ENCODE measurements around the gene MRPS5. TPM values are rescaled to one million over a fixed set of nuclear protein-coding genes. Genes with fewer than 3 reads are reported as not detected.
"Not testable (repeated sequence)": the region's sequence is repeated elsewhere in the genome, so short reads cannot be mapped to it uniquely, and the experiment has no call there.

MRPS5 gene
- total and polyA plus RNA-seq, 4 donors = 21.7 to 72.9 (median 57.0) TPM

DNA sequence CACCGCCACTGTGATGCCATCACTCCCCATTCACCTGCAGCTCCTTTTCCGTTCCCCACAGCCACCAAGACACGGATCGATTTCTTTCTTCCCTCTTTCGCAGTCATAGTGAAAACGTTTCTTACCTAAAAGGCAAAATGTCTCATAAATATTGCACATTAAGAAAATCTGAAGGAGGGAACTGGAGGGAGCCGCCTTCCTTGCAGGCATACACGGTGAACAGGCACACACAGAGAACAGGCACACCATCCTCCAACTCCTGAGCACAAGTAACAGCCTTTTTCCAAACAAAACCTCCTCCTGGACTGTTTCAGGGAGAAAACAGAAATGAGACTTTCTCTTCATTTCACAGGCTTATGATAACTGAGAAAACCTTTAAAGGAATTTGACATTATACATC, 17.0 kb downstream of the MRPS5 start:
- 94% methylated on average over 8 of the region's 8 CpGs for WGBS
- no peak for DNase-seq (ENCODE audit: low spot score)
- no peaks in the 10 kb centered on the region for H3K27me3 ChIP-seq (ENCODE audit: control insufficient read depth in 4 of 4, insufficient read depth in 4 of 4, low read length in 3 of 4)
- H3K9ac ChIP-seq (ENCODE audit: low read depth in 1 of 2, low read length in 2 of 2) = no peak overlapping the region
- no peak overlapping the region for H3K4me3 ChIP-seq (ENCODE audit: low read depth in 1 of 3, low read length in 3 of 3)
- H3K9me3 ChIP-seq (ENCODE audit: control insufficient read depth in 4 of 4, low read length in 3 of 4) = no peaks in the 10 kb centered on the region
- TF ChIP-seq HNF4A (conservative IDR thresholded peaks at IDR 0.05) = no peak
- TF ChIP-seq FOXA2 (IDR thresholded peaks at IDR 0.05) = no peak
- peaks cover 27 to 93% (median 79%) of the 10 kb centered on the region in 4 donors for H3K36me3 ChIP-seq (ENCODE audit: control insufficient read depth in 4 of 4, insufficient read depth in 3 of 4, low read depth in 1 of 4, low read length in 3 of 4)
- H3K27ac ChIP-seq (ENCODE audit: low read depth in 1 of 2, low read length in 2 of 2) = no peak overlapping the region
- H3K4me1 ChIP-seq (ENCODE audit: control insufficient read depth in 4 of 4, insufficient read depth in 4 of 4, low read length in 3 of 4) = no peaks in the 10 kb centered on the region

DNA sequence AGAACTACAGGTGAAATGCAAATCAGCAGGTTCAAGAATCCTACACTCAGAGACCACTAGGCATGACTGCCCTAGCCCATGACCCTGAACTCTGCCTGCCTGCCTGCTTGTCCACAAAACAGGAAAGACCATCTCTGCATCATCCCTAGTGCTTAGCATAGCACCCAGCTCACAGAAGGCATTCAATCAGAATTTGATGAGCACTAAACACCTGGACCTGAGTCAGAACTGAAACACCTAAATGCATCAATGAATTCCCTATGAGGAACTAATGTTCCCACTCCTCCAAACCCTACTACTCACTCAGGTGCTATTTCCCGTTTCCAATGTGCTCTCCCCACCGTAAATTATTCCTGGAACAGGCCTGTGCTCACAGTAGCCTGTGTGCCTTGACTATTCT, 21.7 kb downstream of the MRPS5 start:
- no peaks in the 10 kb centered on the region for H3K4me1 ChIP-seq (ENCODE audit: control insufficient read depth in 4 of 4, insufficient read depth in 4 of 4, low read length in 3 of 4)
- H3K4me3 ChIP-seq (ENCODE audit: low read depth in 1 of 3, low read length in 3 of 3) = no peak overlapping the region
- no peaks in the 10 kb centered on the region for H3K9me3 ChIP-seq (ENCODE audit: control insufficient read depth in 4 of 4, low read length in 3 of 4)
- H3K27me3 ChIP-seq (ENCODE audit: control insufficient read depth in 4 of 4, insufficient read depth in 4 of 4, low read length in 3 of 4) = no peaks in the 10 kb centered on the region
- no peak overlapping the region for H3K9ac ChIP-seq (ENCODE audit: low read depth in 1 of 2, low read length in 2 of 2)
- no peak for DNase-seq (ENCODE audit: low spot score)
- TF ChIP-seq HNF4A (conservative IDR thresholded peaks at IDR 0.05) (no peak), NR2F2 (IDR thresholded peaks at IDR 0.05) (no peak), EGR1 (IDR thresholded peaks at IDR 0.05; ENCODE audit: low read depth in 2 of 2) (no peak), RAD21 (IDR thresholded peaks at IDR 0.05) (no peak), HNF4G (IDR thresholded peaks at IDR 0.05) (no peak), FOXA2 (IDR thresholded peaks at IDR 0.05) (no peak), GABPA (IDR thresholded peaks at IDR 0.05 in 1 of 2, conservative IDR thresholded peaks at IDR 0.05 in 1 of 2) (no peak), YY1 (IDR thresholded peaks at IDR 0.05) (no peak), TAF1 (conservative IDR thresholded peaks at IDR 0.05) (no peak), RXRA (IDR thresholded peaks at IDR 0.05) (no peak), JUND (IDR thresholded peaks at IDR 0.05) (no peak)
- TF ChIP-seq, protein P1, sequence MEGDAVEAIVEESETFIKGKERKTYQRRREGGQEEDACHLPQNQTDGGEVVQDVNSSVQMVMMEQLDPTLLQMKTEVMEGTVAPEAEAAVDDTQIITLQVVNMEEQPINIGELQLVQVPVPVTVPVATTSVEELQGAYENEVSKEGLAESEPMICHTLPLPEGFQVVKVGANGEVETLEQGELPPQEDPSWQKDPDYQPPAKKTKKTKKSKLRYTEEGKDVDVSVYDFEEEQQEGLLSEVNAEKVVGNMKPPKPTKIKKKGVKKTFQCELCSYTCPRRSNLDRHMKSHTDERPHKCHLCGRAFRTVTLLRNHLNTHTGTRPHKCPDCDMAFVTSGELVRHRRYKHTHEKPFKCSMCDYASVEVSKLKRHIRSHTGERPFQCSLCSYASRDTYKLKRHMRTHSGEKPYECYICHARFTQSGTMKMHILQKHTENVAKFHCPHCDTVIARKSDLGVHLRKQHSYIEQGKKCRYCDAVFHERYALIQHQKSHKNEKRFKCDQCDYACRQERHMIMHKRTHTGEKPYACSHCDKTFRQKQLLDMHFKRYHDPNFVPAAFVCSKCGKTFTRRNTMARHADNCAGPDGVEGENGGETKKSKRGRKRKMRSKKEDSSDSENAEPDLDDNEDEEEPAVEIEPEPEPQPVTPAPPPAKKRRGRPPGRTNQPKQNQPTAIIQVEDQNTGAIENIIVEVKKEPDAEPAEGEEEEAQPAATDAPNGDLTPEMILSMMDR (IDR thresholded peaks at IDR 0.05; ENCODE audit: low read depth, low read length, missing input control) = no peak
- TF ChIP-seq, protein P2, sequence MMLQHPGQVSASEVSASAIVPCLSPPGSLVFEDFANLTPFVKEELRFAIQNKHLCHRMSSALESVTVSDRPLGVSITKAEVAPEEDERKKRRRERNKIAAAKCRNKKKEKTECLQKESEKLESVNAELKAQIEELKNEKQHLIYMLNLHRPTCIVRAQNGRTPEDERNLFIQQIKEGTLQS (IDR thresholded peaks at IDR 0.05) = no peak
- TF ChIP-seq, protein P3, sequence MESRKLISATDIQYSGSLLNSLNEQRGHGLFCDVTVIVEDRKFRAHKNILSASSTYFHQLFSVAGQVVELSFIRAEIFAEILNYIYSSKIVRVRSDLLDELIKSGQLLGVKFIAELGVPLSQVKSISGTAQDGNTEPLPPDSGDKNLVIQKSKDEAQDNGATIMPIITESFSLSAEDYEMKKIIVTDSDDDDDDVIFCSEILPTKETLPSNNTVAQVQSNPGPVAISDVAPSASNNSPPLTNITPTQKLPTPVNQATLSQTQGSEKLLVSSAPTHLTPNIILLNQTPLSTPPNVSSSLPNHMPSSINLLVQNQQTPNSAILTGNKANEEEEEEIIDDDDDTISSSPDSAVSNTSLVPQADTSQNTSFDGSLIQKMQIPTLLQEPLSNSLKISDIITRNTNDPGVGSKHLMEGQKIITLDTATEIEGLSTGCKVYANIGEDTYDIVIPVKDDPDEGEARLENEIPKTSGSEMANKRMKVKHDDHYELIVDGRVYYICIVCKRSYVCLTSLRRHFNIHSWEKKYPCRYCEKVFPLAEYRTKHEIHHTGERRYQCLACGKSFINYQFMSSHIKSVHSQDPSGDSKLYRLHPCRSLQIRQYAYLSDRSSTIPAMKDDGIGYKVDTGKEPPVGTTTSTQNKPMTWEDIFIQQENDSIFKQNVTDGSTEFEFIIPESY (IDR thresholded peaks at IDR 0.05) = no peak
- TF ChIP-seq, protein P4, sequence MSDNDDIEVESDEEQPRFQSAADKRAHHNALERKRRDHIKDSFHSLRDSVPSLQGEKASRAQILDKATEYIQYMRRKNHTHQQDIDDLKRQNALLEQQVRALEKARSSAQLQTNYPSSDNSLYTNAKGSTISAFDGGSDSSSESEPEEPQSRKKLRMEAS (IDR thresholded peaks at IDR 0.05) = no peak
- WGBS = 97% methylated on average over 2 of the region's 2 CpGs
- H3K36me3 ChIP-seq (ENCODE audit: control insufficient read depth in 4 of 4, insufficient read depth in 3 of 4, low read depth in 1 of 4, low read length in 3 of 4) = peaks cover 9 to 55% (median 48%) of the 10 kb centered on the region in 4 donors
- no peak overlapping the region for H3K27ac ChIP-seq (ENCODE audit: low read depth in 1 of 2, low read length in 2 of 2)

DNA sequence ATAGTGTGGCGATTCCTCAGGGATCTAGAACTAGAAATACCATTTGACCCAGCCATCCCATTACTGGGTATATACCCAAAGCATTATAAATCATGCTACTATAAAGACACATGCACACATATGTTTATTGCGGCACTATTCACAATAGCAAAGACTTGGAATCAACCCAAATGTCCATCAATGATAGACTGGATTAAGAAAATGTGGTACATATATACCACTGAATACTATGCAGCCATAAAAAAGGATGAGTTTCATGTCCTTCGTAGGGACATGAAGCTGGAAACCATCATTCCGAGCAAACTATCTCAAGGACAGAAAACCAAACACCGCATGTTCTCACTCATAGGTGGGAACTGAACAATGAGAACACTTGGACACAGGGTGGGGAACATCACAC, 23.3 kb downstream of the MRPS5 start:
- H3K4me1 ChIP-seq (ENCODE audit: control insufficient read depth in 4 of 4, insufficient read depth in 4 of 4, low read length in 3 of 4); H3K9ac ChIP-seq (ENCODE audit: low read depth in 1 of 2, low read length in 2 of 2); H3K4me3 ChIP-seq (ENCODE audit: low read depth in 1 of 3, low read length in 3 of 3); H3K9me3 ChIP-seq (ENCODE audit: control insufficient read depth in 4 of 4, low read length in 3 of 4); DNase-seq (ENCODE audit: low spot score); H3K27ac ChIP-seq (ENCODE audit: low read depth in 1 of 2, low read length in 2 of 2); H3K27me3 ChIP-seq (ENCODE audit: control insufficient read depth in 4 of 4, insufficient read depth in 4 of 4, low read length in 3 of 4): not testable (repeated sequence)
- H3K36me3 ChIP-seq (ENCODE audit: control insufficient read depth in 4 of 4, insufficient read depth in 3 of 4, low read depth in 1 of 4, low read length in 3 of 4) = peaks cover 7 to 44% (median 36%) of the 10 kb centered on the region in 4 donors
- 97% methylated on average over 5 of the region's 5 CpGs for WGBS
